HG02642 (cell line): ENCODE measurements around the gene SLC7A10.
"Not testable (repeated sequence)": the region's sequence is repeated elsewhere in the genome, so short reads cannot be mapped to it uniquely, and the experiment has no call there.

ENCODE experiments used
- ATAC-seq: cut with Tn5 transposase; IDR thresholded peaks from one replicate; pipeline ENCODE4 v1.9.1; 2021; ENCODE audit warnings: mild to moderate bottlenecking; ENCODE audit not compliant: unreplicated experiment, poor library complexity

The SLC7A10 gene

DNA sequence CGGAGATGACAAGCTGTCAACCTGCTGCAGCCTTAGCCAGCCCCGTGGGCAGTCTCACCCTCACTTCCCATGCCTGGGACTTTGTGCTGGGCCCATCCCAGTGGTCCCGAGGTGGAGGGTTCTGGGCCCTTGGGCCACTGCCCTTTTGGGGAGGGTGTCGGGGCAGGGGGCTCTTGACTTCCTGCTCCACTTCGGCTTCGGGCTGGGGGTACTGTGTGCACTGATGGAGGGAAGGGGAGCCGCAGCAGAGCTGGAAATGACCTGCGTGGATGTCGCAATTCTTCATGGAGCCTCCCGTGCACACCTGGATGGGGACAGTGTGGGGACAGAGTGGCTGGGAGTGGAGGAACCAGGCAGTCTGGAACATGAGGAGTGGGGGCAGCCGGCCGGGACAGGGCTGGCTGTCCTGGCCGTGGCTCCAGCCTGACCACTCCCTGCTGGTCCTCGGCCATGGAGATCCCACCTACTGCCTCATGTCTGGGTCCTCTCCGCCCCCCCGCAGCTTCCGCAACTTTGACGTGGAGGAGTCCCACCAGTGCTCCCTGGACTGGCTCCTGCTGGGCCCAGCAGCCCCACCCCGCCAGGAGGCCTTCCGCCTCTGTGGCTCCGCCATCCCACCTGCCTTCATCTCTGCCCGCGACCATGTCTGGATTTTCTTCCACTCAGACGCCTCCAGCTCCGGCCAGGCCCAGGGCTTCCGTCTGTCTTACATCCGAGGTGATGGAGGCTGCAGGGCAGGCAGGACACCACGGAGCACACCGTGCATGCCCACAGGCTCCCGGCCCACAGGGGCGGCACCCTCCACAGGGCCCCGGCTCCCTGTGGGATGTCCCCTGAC is 21.3 kb downstream of the SLC7A10 start:
- ATAC-seq, result no peak

DNA sequence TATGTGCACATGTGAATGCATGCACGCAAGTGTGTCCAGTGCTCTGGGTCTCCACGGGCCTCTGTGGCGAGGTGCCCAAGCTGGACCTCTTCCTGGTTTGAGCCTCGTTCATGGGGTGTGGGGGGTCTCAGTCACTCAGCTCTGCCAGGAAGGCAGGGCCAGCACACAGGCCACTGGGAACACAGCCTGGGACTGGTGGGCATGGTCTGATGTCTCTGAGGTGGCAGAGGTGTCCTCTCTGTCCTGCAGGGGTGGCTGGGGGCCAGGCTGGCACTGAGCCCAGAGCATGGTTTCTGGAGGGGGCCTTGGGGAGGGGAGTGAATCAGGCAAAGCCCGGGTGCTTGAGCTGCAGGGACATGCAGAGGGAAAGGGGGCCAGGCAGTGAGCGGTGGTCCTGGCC is 22.1 kb downstream of the SLC7A10 start:
- no peak for ATAC-seq

DNA sequence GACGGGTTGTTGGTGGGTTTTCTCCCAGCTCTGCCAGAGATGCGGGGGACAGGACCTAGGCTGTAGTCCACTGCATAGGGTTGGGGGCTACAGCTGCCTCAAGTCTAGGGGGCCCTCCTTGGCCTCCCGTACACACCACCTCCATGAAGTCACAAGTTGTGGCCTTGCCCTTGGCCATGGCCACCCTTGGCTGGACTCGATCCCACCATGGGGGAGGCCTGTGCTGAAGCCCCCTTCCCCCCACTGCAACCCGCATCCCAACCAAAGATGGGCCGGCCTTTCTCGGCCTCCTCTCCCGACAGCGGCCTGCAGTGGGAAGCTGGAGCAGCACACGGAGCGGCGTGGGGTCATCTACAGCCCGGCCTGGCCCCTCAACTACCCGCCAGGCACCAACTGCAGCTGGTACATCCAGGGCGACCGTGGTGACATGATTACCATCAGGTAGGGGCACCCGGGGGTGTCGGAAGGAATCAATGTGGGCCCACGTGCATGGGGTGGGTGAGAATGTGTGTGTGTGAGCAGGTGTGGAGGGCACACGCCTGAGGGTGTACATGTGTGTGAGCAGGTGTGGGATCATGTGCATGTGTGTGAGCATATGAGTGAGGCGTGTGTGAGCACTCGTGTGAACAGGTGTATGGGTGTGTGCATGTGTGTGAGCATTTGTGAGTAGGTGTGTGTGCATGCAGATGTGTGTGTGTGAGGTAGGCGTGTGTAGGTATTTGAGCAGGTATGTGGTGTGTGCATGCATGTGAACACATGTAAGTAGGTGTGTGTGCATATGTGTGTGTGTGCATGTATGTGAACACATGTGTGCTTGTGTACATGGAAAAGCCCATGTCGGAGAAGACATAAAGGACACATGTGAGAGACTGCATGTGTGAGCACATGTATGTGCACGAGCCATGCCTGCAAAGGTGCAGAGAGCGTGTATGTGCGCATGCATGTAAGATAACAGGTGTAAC is 22.8 kb downstream of the SLC7A10 start:
- no peak for ATAC-seq

DNA sequence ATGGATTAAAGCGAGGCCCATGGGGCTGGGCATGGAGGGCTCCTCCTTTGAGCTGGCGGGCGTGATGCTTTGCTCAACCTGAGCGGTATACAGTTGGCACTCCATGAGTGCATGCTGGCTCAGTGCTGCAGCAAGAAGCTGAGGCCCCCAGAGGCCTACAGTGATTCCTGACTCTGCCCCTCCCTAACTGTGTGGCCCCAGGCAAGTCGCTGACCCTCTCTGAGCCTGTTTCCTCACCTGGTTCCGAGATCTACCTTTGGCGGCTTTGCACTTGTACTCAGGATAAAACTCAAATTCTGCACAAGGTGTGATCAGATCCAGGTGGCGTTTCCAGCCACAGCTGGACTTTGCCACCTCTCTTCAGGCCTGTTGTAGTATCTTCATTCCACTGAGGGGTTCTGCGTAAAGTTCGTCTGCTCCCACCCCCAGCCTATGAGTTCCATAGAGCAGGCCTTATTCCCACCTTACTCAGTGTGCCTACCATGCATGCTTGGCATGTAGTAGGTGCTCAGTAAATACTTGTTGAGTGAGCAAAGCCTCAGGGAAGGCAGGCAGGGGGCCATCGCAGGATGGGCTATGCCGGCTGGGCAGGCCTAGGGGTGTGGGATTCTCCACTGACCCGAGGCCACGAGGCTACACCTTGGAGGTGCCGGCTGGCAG is 23.6 kb downstream of the SLC7A10 start:
- no peak for ATAC-seq

DNA sequence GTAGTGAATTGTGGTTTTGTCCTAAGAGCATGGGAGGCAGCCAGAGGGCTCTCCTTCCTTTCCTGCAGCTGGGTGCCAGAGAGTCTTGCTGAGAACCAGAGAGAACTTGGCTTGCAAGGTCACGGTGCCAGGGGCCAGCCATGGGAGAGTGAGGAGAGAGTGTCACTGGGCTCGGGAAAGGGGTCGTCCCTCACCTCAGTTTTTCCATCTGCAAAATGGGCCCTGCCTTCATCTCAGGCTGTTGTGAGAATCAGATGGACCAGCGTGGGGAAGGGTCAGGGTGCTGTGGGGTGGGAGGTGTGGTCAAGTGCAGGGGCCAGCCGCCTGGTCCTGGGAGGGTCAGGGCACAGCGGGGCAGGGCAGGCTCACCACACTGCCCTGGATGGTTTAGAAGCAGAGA is 24.2 kb downstream of the SLC7A10 start:
- no peak for ATAC-seq

DNA sequence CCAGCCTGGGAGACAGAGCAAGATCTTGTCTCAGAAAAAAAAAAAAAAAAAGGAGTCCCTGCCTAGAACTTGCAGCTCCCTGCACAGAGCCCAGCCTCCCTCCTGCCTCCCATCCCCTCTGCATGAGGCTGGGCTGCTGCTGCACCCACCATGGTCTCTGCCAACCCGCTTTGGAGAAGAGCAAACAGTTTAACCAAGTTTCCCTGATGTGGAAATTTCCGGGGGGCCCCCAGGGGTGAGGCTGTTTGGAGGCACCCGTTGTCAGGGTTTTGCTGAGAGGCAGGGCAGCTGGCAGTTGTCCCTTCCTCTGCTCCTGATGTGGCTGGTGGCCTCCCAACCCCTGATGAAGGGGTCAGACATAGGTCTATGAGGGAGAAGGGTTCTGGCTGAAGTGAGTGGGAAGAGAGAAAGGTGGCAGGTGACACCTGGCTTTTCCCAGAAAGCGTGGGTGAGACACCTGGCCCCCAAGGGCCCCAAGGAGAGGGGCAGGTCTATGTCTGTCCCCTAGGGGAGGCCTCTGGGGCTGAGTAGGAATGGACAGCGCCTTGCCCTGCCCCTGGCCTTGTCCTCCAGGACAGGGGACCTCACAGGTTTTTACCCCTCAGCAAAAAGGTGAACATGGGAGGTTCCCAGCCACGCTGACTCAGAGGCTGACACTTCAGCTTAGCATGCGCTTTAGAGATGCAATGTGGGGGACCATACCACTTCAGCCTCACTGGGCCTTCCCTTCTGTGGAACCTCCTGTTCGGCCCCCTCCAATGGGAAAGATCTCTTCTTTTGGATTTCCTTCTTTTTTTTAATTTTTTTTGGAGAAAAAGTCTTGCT is 26.0 kb downstream of the SLC7A10 start:
- no peak for ATAC-seq

DNA sequence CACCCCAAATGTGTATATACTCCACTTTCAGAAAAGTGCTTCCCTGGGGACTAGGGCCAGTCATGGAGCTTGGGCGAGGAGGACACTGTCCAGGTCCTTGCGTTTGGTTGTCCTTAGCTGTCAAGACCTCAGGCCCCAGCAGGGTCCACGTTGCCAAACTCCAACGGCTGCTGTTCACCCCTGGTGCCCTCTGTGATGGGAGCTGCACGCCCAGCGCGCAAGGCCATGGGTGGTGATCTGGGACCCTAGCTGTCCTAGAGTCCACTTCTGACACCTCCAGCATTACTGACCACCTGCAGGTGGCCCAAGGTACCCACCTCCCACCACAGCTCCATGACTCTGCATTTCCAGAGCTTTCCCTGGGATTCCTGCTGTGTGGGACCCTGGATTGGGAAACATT is 27.5 kb downstream of the SLC7A10 start:
- ATAC-seq, result no peak

DNA sequence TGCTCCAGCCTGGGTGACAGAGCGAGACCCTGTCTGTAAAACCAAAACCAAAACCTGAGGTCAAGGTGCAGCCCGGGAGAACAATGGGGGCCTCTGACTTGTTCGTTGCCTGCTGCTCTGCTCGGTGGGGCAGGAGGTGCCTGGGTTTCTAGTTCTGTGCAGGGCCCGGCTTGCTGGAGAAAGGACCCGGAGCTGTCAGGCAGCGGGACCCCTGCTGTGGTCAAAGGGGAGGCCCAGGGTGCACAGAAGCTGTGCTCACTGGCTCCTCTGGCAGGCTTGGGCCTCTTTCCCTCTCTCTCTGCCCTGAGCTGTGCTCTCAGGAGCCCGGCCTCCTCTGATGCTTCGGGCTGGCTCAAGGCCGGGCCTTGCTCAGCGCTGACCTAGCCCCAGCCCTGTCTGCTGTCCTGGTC is 28.1 kb downstream of the SLC7A10 start:
- no peak for ATAC-seq

DNA sequence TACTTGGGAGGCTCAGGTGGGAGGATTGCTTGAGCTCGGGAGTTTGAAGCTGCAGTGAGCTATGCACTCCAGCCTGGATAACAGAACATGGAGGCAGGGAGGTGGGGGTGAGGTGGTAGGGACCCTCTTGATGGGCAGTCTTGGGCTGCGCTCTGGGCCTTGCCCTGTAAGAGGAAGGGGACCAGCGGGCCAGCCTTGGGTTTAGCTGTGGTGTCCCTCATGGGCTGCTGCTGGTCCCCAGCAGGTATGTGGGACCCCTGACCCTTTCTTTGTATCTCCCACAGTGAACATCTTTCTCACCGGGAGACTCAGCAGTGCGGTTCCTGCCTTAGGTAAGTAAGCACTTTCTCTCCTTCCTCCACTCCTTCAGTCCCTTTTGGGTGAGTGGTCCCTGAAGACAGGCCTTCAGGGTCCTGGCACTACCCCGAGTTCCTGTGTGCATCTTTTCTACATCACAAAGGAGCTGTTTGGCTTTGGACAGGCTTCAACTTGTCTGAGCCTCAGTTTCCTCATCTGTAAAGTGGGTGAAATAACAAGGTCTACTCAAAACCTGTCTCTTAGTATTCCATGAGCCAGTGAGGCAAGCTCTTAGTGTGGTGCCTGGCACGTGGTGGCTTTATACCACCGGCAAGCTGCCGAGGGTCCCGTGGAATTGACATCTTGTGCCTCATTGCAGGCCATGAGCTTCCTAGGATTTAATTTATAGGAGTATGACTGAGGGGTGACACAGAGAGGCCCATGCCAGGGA is 29.0 kb downstream of the SLC7A10 start:
- ATAC-seq, result no peak

DNA sequence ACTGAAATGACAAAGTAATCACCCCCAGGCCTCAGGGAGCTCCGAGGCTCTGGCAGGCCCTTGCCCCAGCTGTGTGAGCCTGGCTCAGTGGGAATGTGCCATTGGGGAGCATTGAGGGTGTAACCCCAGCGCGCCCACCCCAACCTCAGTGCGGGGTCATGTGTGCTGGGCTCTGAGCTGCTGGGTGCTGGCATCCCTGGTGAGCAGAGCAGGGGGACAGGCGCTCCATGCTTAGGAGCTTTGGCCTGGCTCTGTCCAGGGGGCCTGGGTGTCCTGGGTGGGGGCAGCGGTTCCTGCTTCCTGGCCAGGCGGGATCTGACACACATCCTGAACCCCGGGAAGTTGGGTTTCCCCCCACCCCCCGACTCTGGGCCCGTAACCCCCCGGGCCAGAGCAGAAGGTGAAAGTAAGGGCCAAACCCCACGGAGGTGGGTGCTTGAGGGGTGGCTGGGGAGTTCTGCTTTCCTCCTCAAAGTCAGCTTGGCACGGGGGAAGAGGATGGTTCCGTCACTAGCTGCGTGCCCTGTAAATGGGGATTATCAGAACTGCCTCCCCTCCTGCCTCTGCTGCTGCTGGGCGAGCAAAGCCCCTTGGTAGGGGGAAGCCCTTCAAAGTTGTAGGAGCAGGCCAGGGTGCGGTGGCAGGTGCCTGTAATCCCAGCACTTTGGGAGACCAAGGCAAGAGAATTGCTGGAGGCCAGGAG is 29.9 kb downstream of the SLC7A10 start:
- no peak for ATAC-seq

DNA sequence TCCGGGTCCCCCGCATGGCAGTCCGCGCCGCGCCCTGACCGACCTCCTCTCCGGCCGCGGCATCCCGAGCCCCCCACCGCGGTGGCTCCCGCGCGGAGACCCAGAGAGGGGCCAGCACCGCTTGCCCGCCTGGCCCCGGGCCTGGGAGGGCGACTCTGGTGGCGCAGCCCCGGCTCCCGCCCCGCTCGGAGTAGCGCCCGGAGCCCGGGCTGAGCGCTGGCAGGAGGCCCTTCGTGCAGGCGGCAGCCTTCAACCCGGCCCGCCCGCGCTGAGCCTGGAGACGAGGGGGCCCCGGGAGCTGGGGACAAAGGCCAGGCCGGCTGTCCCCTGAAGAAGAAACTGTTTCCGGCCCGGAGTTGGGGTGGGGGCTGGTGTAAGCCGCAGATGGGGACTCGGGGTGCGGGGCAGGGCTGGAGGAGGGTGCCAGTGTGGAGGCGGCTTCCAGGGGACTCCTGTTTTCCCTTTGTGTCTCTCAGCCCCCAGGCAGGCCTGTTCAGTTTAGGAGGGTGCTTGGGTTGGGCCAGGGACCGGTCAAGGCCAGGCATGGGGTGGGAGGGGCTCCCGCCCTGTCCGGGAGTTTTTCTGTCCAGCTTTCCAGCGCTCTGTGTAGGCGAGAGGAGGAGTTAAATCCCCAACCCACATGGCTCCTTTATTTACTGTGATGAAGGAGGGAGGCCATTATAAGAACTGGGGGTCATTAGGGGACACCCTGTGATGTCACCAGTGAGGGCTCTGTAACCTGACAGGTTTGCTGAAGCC is 30.6 kb downstream of the SLC7A10 start:
- ATAC-seq, result no peak

DNA sequence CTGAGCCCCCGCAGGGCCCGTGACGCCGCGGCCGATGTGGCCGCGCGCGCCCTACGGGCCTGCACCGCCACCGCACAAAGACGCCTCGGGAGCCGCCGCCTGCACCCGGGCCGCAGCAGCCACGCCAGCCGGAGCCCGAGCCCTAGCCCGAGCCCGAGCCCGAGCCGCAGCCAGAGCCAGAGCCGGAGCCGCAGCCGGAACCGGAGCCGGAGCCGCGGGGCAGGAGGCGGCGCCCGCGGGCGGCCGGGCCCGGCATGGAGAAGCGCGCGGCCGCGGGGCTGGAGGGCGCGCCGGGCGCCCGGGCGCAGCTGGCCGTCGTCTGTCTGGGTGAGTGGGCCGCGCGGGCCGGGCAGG is 31.1 kb downstream of the SLC7A10 start:
- no peak for ATAC-seq

DNA sequence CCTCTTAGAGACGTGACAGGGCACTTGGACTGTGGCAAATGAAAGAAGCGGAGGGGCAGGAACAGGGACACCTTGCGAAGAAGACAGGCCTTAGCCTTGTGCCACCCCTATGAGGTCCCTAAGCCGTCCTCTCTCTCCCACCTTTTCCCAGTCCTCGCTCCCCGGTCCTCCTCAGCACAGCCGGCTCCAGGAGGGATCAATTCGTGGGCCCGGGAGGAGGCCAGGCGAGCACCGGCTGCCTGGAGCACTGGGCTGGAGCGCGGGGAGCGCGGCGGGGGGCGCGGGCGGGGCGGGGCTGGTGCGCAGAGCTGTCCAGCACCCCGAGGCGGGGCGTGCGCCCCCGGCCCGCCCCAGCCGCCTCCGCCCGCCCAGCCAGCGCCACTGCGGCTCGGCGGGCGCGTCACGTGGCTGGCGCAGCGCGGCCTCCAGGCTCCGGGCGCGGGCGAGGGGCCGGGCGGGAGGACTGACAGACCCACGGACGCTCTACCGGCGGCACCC is 31.7 kb downstream of the SLC7A10 start, which contains the start of gene LRP3:
TSS of gene LRP3 (plus strand) at position 466 of the 498 bp plus-strand sequence. CDS start 456 bp downstream, outside the sequence.
- ATAC-seq, result no peak

DNA sequence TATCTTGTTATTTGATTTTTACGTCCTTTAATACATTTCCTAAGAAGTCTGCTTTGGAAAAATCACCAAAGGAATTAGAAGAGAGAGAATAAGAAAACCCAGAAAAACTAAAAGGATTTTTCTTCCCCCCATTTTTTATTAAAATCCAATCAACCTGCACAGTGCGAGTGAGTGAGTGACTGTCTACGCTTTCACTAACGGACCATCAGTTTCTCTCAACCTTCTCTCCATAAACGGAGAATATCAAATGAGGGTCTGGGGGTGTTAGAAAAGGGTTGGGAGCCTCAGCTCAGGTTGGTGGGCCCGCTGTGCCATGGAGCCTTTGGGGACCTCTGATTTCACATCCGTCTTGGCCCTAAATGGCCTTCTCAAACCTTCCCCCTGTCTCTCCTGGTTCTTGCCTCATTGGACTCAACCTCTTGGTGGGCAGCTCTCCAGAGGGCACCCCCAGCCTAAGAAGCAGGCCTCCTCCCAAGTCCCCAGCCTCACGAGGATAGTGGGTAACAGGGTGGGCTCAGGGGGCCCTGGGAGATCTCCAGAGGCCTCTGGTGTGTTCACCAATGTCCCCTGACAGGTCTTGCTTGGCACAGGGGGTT is 32.3 kb downstream of the SLC7A10 start:
- ATAC-seq, result no peak

DNA sequence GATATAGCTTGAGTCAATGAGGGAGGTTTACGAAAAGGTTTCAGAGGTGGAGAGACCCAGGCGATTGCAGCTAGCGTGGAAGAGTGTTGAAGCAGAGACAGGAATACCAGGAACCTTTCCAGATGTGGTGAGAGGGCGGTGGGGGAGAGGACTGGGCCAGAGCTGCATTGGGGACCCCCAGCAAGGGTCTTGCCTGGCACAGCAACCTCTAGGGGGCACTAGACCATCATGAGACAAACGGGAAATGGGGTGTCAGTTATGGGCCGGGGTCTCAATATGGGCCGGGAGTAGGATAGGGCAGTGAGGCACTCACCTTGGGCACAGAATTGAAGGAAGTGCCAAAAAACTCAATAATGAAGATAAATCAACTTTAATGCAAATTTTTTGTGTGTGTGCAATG is 33.6 kb downstream of the SLC7A10 start:
- ATAC-seq, result no peak

DNA sequence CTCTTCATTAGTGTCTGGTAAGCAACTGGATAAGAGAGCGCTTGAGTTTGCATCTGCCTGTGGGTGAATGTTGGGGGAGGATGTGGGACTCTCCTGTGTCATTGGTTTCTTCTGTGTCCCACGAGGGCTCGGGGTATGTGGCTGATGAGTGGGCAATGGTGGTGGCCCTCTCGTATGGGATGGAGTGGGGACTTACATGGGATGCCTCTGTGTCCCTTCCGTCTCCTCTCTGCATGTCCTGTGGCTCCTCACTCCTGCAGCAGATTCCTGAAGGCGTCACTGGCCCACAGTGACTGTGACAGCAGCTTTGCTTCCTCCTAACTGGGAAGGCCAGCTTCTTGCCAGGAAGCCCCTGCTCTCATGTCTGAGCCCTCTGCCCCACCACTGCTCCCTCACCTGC is 34.1 kb downstream of the SLC7A10 start:
- ATAC-seq, result no peak

DNA sequence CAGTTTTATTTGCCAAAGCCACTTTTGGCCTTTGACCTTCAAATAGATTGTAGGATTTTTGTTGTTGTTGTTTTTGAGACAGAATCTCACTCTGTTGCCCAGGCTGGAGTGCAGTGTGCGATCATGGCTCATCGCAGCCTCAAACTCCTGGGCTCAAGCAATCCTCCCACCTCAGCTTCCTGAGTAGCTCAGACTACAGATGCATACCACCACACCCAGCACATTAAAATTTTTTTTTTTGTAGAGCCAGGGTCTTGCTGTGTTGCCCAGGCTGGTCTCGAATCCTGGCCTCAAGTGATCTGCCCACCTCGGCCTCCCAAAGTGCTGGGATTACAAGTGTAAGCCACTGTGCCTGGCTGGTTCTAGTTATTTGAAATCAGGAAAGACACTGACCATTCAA is 34.6 kb downstream of the SLC7A10 start:
- not testable (repeated sequence) for ATAC-seq
